ENCODE results near the gene ZNF436. TPM values are rescaled to one million over a fixed set of nuclear protein-coding genes. Genes with fewer than 3 reads are reported as not detected.
"Not testable (repeated sequence)": the region's sequence is repeated elsewhere in the genome, so short reads cannot be mapped to it uniquely, and the experiment has no call there.

The ZNF436 gene
- total RNA-seq, 1 donor from 2014 or later = 14.1 TPM

DNA sequence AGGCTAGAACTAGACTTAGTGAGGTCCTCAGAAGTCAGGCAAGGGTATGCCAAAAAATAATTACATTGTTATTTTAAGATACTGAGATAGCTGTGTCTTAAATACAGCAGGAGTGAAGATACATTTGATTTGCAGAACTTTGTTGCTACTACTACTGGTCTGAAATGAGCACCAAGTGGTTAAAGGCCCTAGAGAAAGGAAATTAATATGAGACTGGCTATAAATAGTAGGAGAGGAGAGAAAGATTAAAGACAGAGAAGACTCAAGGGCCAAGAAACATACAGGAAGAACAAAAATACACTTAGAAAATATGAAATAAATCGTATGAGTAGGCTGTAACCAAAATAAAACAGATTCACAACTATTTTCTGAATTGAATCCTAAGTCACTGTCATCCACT lies 46.9 kb downstream of the ZNF436 start:
- no peak for DNase-seq (ENCODE audit: low read depth in 2 of 2)

DNA sequence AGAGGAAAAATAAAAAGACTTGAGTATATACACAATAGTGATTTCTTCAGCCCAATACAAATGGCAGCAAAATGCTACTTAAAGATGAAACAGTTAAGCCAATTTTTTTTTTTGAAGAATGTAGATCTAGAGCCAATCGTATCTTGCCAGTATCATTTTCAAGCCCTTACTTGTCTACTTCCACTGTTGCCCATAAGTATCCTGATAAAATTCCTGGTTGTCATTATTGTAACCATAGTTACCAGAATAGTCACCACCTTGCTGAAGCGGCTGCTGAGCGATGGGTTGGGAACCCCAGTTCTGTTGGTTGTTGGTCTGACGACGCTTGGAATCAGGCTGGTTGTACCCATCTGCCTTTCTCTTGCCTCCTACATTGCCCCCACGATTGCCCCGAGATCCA lies 59.4 kb downstream of the ZNF436 start:
- not testable (repeated sequence) for DNase-seq (ENCODE audit: low read depth in 2 of 2)

Other genes starting within 250 kb of the ZNF436 start
- 29.4 and 30.4 TPM in 2 replicates for gene LUZP1, start 201.0 kb downstream of the ZNF436 start, total RNA-seq
- gene HTR1D, start 152.3 kb downstream of the ZNF436 start, total RNA-seq = under 0.01 and 0.22 TPM in 2 replicates
- gene HNRNPR, start 25.6 kb downstream of the ZNF436 start, total RNA-seq = 53.6 and 55.1 TPM in 2 replicates
- 0.20 and 0.22 TPM in 2 replicates for gene TCEA3, start 54.9 kb upstream of the ZNF436 start, total RNA-seq
- 3.4 and 5.4 TPM in 2 replicates for gene ASAP3, start 114.3 kb upstream of the ZNF436 start, total RNA-seq
- 0.40 and 0.87 TPM in 2 replicates for gene E2F2, start 161.4 kb upstream of the ZNF436 start, total RNA-seq
- 479 and 520 TPM in 2 replicates for gene ID3, start 189.7 kb upstream of the ZNF436 start, total RNA-seq

All from lung microvascular endothelial cell (primary cell).